H1 (cell line): Measurements from ENCODE around the gene FGGY. TPM values are rescaled to one million over a fixed set of nuclear protein-coding genes. Genes with fewer than 3 reads are reported as not detected.

Source experiments
- CTCF ChIA-PET: fragments of 300-600 bp; sonication (Branson Sonifier 250); formaldehyde crosslinking; loops from one replicate; lab custom pipeline; 2021; ENCODE audit not compliant: partially characterized antibody; lab: Charles Lee
- POLR2A ChIA-PET: fragments of 300-600 bp; sonication (Branson Sonifier 250); formaldehyde crosslinking; loops from one replicate; lab custom pipeline; 2021; ENCODE audit warnings: inconsistent platforms; ENCODE audit not compliant: partially characterized antibody; lab: Charles Lee
- DNase-seq, 2 experiments: peaks; one replicate each; pipeline versions ENCODE4 v3.0.0 to v3.0.0-alpha.2; 2010 to 2022; ENCODE audit warnings: low spot score in 2 of 2, low read depth in 1 of 2, mixed read lengths in 1 of 2
- FAIRE-seq: peaks from 2 replicates; lab custom pipeline; 2011; peaks lifted over from hg19 to GRCh38; lab: Jason Lieb, UNC
- H2AFZ ChIP-seq: 2 replicates; pipeline ENCODE4 v1.8.1; 2012; ENCODE audit warnings: low read length, inconsistent platforms
- H2AK5ac ChIP-seq: 2 replicates; pipeline ENCODE4 v1.6.1; 2013; ENCODE audit warnings: low read depth, low read length
- H2BK120ac ChIP-seq: replicated peaks from 2 replicates; pipeline ENCODE3; 2013; ENCODE audit warnings: low read depth, low read length, inconsistent platforms
- H2BK12ac ChIP-seq: 2 replicates; pipeline ENCODE4 v1.6.1; 2013; ENCODE audit warnings: low read depth, low read length
- H2BK15ac ChIP-seq: 2 replicates; pipeline ENCODE4 v1.6.1; 2013; ENCODE audit warnings: low read length
- H2BK20ac ChIP-seq: 2 replicates; pipeline ENCODE4 v1.6.1; 2013; ENCODE audit warnings: low read length
- H2BK5ac ChIP-seq: 2 replicates; pipeline ENCODE4 v1.6.1; 2013; ENCODE audit warnings: low read depth, low read length
- H3K14ac ChIP-seq: 2 replicates; pipeline ENCODE4 v1.6.1; 2013; ENCODE audit warnings: inconsistent platforms; ENCODE audit not compliant: insufficient read length
- H3K18ac ChIP-seq: 2 replicates; pipeline ENCODE4 v1.6.1; 2013; ENCODE audit warnings: low read length; ENCODE audit errors: extremely low read depth
- H3K23ac ChIP-seq: 2 replicates; pipeline ENCODE4 v1.6.1; 2013; ENCODE audit warnings: inconsistent platforms; ENCODE audit not compliant: insufficient read length
- H3K23me2 ChIP-seq: 2 replicates; pipeline ENCODE4 v1.6.1; 2013; ENCODE audit warnings: low read depth, low read length
- H3K27ac ChIP-seq: 2 replicates; pipeline ENCODE4 v1.6.1; 2011; ENCODE audit warnings: low read depth, low read length, inconsistent platforms
- H3K27me3 ChIP-seq, 4 experiments: replicated peaks in 1 of 4; 1 replicate in 1 of 4; 2 replicates in 3 of 4; pipeline versions ENCODE4 v1.6.1 to v1.8.1; 2011 to 2013; ENCODE audit warnings: low read length in 3 of 4, mild to moderate bottlenecking in 3 of 4, inconsistent platforms in 2 of 4, mixed read lengths in 2 of 4, moderate library complexity in 1 of 4; ENCODE audit not compliant: control insufficient read depth in 3 of 4, insufficient read depth in 3 of 4; ENCODE audit errors: extremely low read depth in 1 of 4
- H3K36me3 ChIP-seq, 4 experiments: 2 replicates each; pipeline versions ENCODE4 v1.6.1 to v1.8.1; 2011 to 2013; ENCODE audit warnings: mild to moderate bottlenecking in 4 of 4, low read length in 3 of 4, moderate library complexity in 2 of 4, control low read depth in 1 of 4, inconsistent platforms in 1 of 4; ENCODE audit not compliant: insufficient read depth in 4 of 4, control insufficient read depth in 2 of 4
- H3K4ac ChIP-seq: replicated peaks from 2 replicates; pipeline ENCODE3; 2013; ENCODE audit warnings: low read length, low read depth, mixed read lengths, inconsistent platforms; ENCODE audit not compliant: insufficient read length
- H3K4me1 ChIP-seq, 4 experiments: replicated peaks in 1 of 4; 1 replicate in 1 of 4; 2 replicates in 3 of 4; pipeline versions ENCODE4 v1.6.1 to v1.8.1; 2011 to 2013; ENCODE audit warnings: low read length in 3 of 4, inconsistent platforms in 2 of 4, mixed read lengths in 1 of 4; ENCODE audit not compliant: insufficient read depth in 4 of 4, control insufficient read depth in 3 of 4
- H3K4me2 ChIP-seq, 2 experiments: 2 replicates each; pipeline versions ENCODE4 v1.6.1 to v1.8.1; 2011 to 2013; ENCODE audit warnings: low read depth in 2 of 2, low read length in 2 of 2, control low read depth in 1 of 2, inconsistent platforms in 1 of 2, mild to moderate bottlenecking in 1 of 2; ENCODE audit not compliant: insufficient read depth in 1 of 2
- H3K4me3 ChIP-seq, 4 experiments: fragments of 200-600, 300-600 bp in 1 of 4; sonication (generic), shearing (Covaris generic), sonication (Bioruptor Twin) in 1 of 4; 2 replicates each; pipeline versions ENCODE4 v1.5.1 to v1.8.1; 2011 to 2016; ENCODE audit warnings: low read length in 4 of 4, low read depth in 3 of 4, control low read depth in 2 of 4, inconsistent platforms in 2 of 4, mild to moderate bottlenecking in 2 of 4, mixed read lengths in 1 of 4, moderate library complexity in 1 of 4; ENCODE audit not compliant: insufficient read depth in 2 of 4; ENCODE audit errors: extremely low read depth in 1 of 4
- H3K56ac ChIP-seq: replicated peaks from 2 replicates; pipeline ENCODE3; 2013; ENCODE audit warnings: low read depth, mild to moderate bottlenecking, mixed read lengths, low read length, inconsistent platforms; ENCODE audit not compliant: insufficient read length
- H3K79me1 ChIP-seq: 2 replicates; pipeline ENCODE4 v1.6.1; 2013; ENCODE audit warnings: low read depth, low read length, control low read depth
- H3K79me2 ChIP-seq, 2 experiments: 2 replicates each; pipeline versions ENCODE4 v1.6.1 to v1.8.1; 2012 to 2013; ENCODE audit warnings: low read length in 2 of 2, mild to moderate bottlenecking in 2 of 2, inconsistent platforms in 1 of 2; ENCODE audit not compliant: insufficient read depth in 2 of 2, control insufficient read depth in 1 of 2
- H3K9ac ChIP-seq, 4 experiments: replicated peaks in 1 of 4; 1 replicate in 1 of 4; 2 replicates in 3 of 4; pipeline versions ENCODE4 v1.6.1 to v1.8.1; 2011 to 2013; ENCODE audit warnings: low read depth in 3 of 4, low read length in 3 of 4, control low read depth in 2 of 4, mild to moderate bottlenecking in 2 of 4, moderate library complexity in 2 of 4, inconsistent platforms in 1 of 4; ENCODE audit errors: extremely low read depth in 1 of 4
- H3K9me3 ChIP-seq, 2 experiments: 2 replicates each; pipeline versions ENCODE4 v1.6.1 to v1.8.1; 2012 to 2013; ENCODE audit warnings: mild to moderate bottlenecking in 2 of 2, moderate library complexity in 2 of 2, control low read depth in 1 of 2, inconsistent platforms in 1 of 2, low read depth in 1 of 2, low read length in 1 of 2, mixed read lengths in 1 of 2; ENCODE audit not compliant: insufficient read depth in 2 of 2
- H4K20me1 ChIP-seq, 2 experiments: replicated peaks in 1 of 2; 2 replicates each; pipeline versions ENCODE3 to v1.8.1; 2011 to 2013; ENCODE audit warnings: inconsistent platforms in 2 of 2, low read length in 2 of 2, mild to moderate bottlenecking in 1 of 2; ENCODE audit not compliant: insufficient read depth in 2 of 2, control insufficient read depth in 1 of 2
- H4K5ac ChIP-seq: 2 replicates; pipeline ENCODE4 v1.6.1; 2013; ENCODE audit warnings: low read length, low read depth, mixed read lengths, inconsistent platforms; ENCODE audit not compliant: insufficient read length
- H4K8ac ChIP-seq: 2 replicates; pipeline ENCODE4 v1.8.0; 2013; ENCODE audit warnings: mild to moderate bottlenecking, moderate library complexity, low read length, inconsistent platforms; ENCODE audit not compliant: insufficient read depth; ENCODE audit errors: extremely low read depth
- H4K91ac ChIP-seq: replicated peaks from 2 replicates; pipeline ENCODE3; 2013; ENCODE audit warnings: low read length, mixed read lengths, inconsistent platforms; ENCODE audit not compliant: insufficient read length
- CBX5 ChIP-seq: fragments of 300-800, 300-1000 bp; sonication (generic); IDR thresholded peaks from 2 replicates; pipeline ENCODE4 v1.7.1; 2016; ENCODE audit warnings: antibody characterized with exemption, low read length, low read depth
- CREB1 ChIP-seq: IDR thresholded peaks from 2 replicates; pipeline ENCODE4 v1.6.1; 2012; ENCODE audit warnings: inconsistent platforms
- CTBP2 ChIP-seq: IDR thresholded peaks from 2 replicates; pipeline ENCODE4 v1.7.0; 2011; ENCODE audit warnings: borderline replicate concordance, mild to moderate bottlenecking, moderate library complexity, mixed read lengths, low read length; ENCODE audit not compliant: insufficient read depth, insufficient read length
- KDM5A ChIP-seq: fragments of 200-600 bp; IDR thresholded peaks from 2 replicates; pipeline ENCODE4 v1.7.1; 2012; ENCODE audit warnings: mild to moderate bottlenecking, low read length, inconsistent platforms, mixed read lengths
- NANOG ChIP-seq: IDR thresholded peaks from 2 replicates; pipeline ENCODE4 v1.6.1; 2011; ENCODE audit warnings: low read length, low read depth, mild to moderate bottlenecking, inconsistent platforms; ENCODE audit not compliant: insufficient read depth, poor library complexity, severe bottlenecking
- RAD21 ChIP-seq, 2 experiments: IDR thresholded peaks in 1 of 2; conservative IDR thresholded peaks in 1 of 2; 2 replicates each; pipeline ENCODE4 v1.6.1; 2011; ENCODE audit warnings: low read depth in 2 of 2, low read length in 2 of 2, improper control_type of control experiment in 1 of 2, inconsistent platforms in 1 of 2, mild to moderate bottlenecking in 1 of 2, moderate library complexity in 1 of 2
- YY1 ChIP-seq: IDR thresholded peaks from 2 replicates; pipeline ENCODE4 v1.6.1; 2011; ENCODE audit warnings: low read depth, mild to moderate bottlenecking, low read length
- ZNF274 ChIP-seq: IDR thresholded peaks from 2 replicates; pipeline ENCODE4 v1.7.0; 2012; ENCODE audit warnings: low read length, borderline replicate concordance; ENCODE audit errors: extremely low read depth
- WGBS, 2 experiments: shearing (Covaris generic) in 1 of 2; methylation state at CpG; one replicate each; pipeline versions ENCODE4 v1.1.6 to v1.1.7; 2013 to 2015; ENCODE audit warnings: low lambda C conversion rate in 2 of 2, mixed read lengths in 2 of 2, inconsistent platforms in 1 of 2, low coverage in 1 of 2, missing lambda C conversion rate in 1 of 2; ENCODE audit not compliant: insufficient replicate concordance in 2 of 2, insufficient coverage in 1 of 2, insufficient read length in 1 of 2; ENCODE audit errors: extremely low coverage in 1 of 2, missing lambda C conversion rate in 1 of 2; 5-methylcytosine and 5-hydroxymethylcytosine counted together
- polyA plus RNA-seq, 7 experiments: library from polyadenylated mRNA; depleted of rRNA in 3 of 7; stranded (reverse) in 5 of 7; unstranded in 2 of 7; fragments of >200 nt in 5 of 7; fragments of 200-250 nt in 2 of 7; gene quantifications; 1 replicate in 5 of 7; 2 replicates in 1 of 7; 4 replicates in 1 of 7; pipeline versions ENCODE4 v1.2.1 to v1.2.3, GENCODE V29; 2011 to 2013; ENCODE audit warnings: missing spikeins in 2 of 7, mixed read lengths in 2 of 7
- total RNA-seq: library from RNA; stranded (reverse); fragmentation: NEBNext Ultra II Directional; extraction: Animal tissue kit (Norgen Biotek cat#: 25700); gene quantifications from 2 replicates; pipeline ENCODE4 v1.2.1, GENCODE V29; 2021
- TF ChIP-seq, protein P1 (sequence below): IDR thresholded peaks from 2 replicates; pipeline ENCODE4 v1.6.1; 2012; ENCODE audit warnings: inconsistent platforms

Gene FGGY
- total and polyA plus RNA-seq, 2 of the 8 experiments (the other 6 are each of a cell fraction or from before 2014, with no cell fraction given): 10.3 to 12.5 TPM

- Histone ChIP-seq H2BK12ac (no peak overlapping the region), H3K4me1 (peaks cover 0 to 3% (median 0%) of the 10 kb centered on the region in 4 experiments; a peak in 1 of 7 replicates), H3K18ac (no peak overlapping the region), H3K36me3 (peaks cover 0 to 6% (median 2%) of the 10 kb centered on the region in 4 experiments; a peak in 3 of 8 replicates), H4K8ac (no peak overlapping the region), H2BK15ac (no peak overlapping the region), H2BK5ac (no peak overlapping the region), H3K4ac (no peak overlapping the region), H3K79me2 (no peaks in the 10 kb centered on the region), H3K9me3 (peaks cover 0 to 3% of the 10 kb centered on the region in 2 experiments; a peak in 2 of 4 replicates), H4K91ac (no peak overlapping the region), H3K27me3 (no peaks in the 10 kb centered on the region), H2BK20ac (no peak overlapping the region), H3K14ac (no peak overlapping the region), H3K23ac (no peak overlapping the region), H3K4me2 (no peak overlapping the region), H4K5ac (no peak overlapping the region), H2AK5ac (no peak overlapping the region), H3K27ac (no peak overlapping the region), H3K79me1 (no peaks in the 10 kb centered on the region), H4K20me1 (no peaks in the 10 kb centered on the region), H2AFZ (no peak overlapping the region), H3K56ac (no peak overlapping the region), H3K9ac (no peak overlapping the region), H2BK120ac (no peak overlapping the region), H3K4me3 (no peak overlapping the region), H3K23me2 (no peaks in the 10 kb centered on the region)
- ChIA-PET POLR2A (no interaction called here), CTCF (no interaction called here)
- no peak for DNase-seq
- no peak for FAIRE-seq
- WGBS, 2 experiments: 95% methylated on average over 3 of the region's 3 CpGs; no CpG with 5 or more reads in 1 of the 2 experiments
- TF ChIP-seq KDM5A: no peak
- TF ChIP-seq CBX5: no peak
- TF ChIP-seq, protein P1, sequence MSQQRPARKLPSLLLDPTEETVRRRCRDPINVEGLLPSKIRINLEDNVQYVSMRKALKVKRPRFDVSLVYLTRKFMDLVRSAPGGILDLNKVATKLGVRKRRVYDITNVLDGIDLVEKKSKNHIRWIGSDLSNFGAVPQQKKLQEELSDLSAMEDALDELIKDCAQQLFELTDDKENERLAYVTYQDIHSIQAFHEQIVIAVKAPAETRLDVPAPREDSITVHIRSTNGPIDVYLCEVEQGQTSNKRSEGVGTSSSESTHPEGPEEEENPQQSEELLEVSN: no peak
- TF ChIP-seq NANOG: no peak
- TF ChIP-seq YY1: no peak
- no peak for TF ChIP-seq CTBP2
- no peak for TF ChIP-seq CREB1
- TF ChIP-seq RAD21 (IDR thresholded peaks at IDR 0.05 in 1 of 2, conservative IDR thresholded peaks at IDR 0.05 in 1 of 2; ENCODE audit: low read depth in 2 of 2, low read length in 2 of 2): no peak
- no peak for TF ChIP-seq ZNF274
Measured at GRCh38 chr1:59605184-59605583, 308.3 kb downstream of the FGGY start.
